HS-27A (cell line): Measurements from ENCODE around the gene BSN.

ENCODE experiments used
- DNase-seq: peaks from one replicate; pipeline ENCODE4 v3.0.0-alpha.2; 2012; ENCODE audit warnings: low read depth, missing footprints

The BSN gene, protein sequence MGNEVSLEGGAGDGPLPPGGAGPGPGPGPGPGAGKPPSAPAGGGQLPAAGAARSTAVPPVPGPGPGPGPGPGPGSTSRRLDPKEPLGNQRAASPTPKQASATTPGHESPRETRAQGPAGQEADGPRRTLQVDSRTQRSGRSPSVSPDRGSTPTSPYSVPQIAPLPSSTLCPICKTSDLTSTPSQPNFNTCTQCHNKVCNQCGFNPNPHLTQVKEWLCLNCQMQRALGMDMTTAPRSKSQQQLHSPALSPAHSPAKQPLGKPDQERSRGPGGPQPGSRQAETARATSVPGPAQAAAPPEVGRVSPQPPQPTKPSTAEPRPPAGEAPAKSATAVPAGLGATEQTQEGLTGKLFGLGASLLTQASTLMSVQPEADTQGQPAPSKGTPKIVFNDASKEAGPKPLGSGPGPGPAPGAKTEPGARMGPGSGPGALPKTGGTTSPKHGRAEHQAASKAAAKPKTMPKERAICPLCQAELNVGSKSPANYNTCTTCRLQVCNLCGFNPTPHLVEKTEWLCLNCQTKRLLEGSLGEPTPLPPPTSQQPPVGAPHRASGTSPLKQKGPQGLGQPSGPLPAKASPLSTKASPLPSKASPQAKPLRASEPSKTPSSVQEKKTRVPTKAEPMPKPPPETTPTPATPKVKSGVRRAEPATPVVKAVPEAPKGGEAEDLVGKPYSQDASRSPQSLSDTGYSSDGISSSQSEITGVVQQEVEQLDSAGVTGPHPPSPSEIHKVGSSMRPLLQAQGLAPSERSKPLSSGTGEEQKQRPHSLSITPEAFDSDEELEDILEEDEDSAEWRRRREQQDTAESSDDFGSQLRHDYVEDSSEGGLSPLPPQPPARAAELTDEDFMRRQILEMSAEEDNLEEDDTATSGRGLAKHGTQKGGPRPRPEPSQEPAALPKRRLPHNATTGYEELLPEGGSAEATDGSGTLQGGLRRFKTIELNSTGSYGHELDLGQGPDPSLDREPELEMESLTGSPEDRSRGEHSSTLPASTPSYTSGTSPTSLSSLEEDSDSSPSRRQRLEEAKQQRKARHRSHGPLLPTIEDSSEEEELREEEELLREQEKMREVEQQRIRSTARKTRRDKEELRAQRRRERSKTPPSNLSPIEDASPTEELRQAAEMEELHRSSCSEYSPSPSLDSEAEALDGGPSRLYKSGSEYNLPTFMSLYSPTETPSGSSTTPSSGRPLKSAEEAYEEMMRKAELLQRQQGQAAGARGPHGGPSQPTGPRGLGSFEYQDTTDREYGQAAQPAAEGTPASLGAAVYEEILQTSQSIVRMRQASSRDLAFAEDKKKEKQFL (N-terminal part only)

DNA sequence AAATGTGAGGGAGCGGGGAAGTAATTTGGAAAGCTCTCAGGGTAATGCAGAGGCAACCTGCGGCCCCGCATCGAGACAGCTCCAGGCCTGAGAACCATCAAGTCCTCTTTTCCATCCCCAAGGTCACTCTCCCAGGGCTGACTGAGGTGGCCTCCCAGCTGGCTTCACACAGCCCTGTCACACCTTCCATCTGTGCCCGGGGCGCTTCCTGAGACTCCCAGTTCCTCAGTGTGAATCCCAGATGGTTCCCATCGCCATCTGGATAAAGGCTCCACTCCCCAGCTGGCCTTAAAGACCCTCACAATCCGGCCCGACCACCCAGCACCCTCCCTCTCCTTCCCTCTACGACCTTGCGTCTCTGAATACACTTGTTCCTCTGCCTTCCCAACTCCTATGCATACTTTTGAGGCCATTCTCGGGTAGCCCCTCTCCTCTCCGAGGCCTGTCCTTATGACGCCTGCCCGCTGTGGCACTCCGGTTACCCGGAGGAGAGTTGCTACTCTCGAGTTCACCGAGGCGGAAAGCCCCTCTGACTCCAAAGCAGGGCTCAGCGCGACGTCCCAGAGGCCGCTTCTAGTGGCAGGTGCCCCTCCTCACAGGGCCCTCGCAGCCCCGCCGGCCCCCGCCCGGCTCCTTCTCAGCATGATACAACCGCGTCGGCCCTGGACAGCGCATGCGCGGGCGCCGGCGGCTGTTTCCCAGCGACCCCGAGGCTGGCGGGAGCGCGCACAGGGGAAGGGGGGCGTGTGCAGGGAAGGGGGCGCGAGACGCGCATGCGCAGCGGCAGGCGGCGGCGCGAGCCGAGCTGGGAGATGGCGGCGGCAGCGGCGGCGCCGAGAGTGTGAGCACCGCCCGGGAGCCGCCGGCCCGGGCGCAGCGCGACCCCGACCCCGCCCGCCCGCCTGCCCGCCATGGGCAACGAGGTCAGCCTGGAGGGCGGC lies at the start of gene BSN:
BSN (plus strand) TSS at position 786 of the 941 bp plus-strand sequence; CDS start at position 912, 126 bp downstream.
- DNase-seq = peak; percentile 74

DNA sequence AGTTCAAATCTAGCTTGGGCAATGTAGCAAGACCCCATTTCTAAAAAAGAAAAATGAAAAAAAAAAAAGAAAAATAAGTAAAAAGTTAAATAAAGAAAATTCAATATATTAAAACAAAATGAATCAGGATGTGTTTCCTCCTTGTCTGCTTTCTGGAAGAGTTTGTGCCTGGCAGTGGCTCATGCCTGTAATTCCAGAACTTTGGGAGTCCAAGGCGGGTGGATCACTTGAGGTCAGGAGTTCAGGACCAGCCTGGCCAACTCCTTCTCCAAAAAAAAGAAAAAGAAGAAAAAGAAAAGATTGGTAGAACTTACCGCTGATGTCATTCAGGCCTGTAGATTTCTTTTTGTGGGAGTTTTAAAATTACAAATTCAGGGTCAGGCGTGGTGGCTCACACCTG lies 47.4 kb upstream of the BSN start:
- no peak for DNase-seq

DNA sequence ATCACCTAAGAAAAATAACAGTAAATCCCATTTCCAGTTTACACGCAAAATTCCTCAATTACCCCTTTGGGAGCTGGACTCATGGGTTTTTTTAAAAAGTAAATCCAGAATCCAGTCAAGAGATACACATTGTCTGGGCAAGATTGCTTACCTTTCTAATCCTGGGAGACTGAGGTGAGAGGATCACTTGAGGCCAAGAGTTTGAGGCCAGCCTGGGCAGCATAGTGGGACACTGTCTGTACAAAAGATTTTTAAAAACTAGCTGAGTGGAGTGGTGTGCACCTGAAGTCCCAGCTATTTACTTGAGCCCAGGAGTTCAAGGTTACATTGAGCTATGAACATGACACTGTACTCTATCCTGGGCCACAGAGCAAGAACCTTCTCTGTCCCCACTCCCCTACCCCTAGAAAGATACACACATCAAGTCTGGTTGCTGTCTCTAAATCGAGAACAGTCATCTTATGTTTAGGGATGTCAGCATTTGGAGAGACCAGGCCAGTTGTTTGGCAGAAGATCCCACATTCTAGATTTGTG lies 45.2 kb upstream of the BSN start:
- DNase-seq = no peak

DNA sequence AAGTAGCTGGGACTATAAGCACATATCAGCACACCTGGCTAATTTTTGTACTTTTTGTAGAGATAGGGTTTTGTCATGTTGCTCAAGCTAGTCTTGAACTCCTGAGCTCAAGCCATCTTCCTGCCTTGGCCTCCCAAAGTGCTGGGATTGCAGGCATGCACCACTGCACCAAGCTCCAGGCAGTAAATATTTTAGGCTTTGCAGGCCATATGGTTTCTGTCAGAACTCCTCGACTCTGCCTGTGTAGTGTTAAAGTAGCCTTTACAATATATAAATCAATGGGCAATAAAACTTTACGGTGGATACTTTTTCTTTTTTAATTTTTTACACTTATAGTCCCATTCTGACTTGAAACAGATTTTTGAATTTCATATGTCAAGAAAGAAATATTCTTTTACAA lies 42.6 kb upstream of the BSN start:
- no peak for DNase-seq

DNA sequence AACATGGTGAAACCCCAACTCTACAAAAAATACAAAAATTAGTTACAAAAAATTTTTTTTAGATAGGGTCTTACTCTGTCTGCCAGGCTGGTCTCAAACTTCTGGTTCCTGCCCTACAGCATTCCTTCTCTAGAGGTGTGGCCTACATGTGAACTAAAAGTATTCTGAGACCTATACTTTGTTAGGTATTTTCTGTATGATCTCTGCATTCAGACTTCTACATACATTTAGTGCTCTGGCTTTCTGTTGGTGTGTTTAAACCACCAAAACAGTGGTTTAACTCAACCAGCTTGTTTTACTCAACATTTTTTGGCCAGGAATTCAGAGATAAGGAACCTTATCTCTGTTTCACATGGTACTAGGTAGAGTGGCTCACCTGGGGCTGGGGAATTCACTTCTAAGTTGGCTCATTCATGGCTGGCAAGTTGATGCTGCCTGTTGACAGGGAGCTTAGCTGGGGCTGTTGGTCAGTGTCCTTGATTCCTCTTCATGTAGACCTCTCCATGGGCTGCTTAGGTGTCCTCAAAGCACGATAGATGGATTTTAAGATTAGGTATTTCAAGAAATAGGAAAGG lies 41.4 kb upstream of the BSN start:
- no peak for DNase-seq

DNA sequence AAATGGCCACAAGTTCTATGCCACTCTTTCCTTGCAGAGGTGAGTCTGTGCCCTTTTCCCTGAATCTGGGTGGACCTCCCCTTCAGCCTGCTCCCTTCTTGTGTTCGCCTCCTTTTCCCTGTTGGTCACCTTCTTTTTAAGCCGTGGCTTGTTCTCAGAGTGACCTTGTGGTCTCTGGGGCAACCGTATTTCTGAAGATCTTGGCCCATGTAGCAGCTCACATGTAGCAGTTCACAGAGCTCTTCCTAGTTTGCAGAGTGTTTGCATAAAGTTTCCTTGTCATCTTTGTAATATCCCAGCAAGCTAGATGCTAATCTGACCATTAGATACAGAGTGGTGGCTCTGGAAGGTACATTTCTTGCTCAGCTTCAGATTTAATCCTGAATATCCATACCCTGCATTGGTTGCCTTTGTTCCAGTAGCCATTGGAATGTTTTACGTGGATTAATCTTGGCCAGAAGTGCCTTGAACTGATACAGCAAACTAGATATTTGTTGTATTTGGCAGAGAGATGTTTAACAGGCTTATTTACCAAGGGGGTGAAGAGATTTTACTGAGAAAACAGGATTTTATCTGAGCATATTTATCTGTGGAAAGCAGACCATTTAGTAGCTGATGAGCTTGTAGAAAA lies 40.7 kb upstream of the BSN start:
- DNase-seq = no peak

DNA sequence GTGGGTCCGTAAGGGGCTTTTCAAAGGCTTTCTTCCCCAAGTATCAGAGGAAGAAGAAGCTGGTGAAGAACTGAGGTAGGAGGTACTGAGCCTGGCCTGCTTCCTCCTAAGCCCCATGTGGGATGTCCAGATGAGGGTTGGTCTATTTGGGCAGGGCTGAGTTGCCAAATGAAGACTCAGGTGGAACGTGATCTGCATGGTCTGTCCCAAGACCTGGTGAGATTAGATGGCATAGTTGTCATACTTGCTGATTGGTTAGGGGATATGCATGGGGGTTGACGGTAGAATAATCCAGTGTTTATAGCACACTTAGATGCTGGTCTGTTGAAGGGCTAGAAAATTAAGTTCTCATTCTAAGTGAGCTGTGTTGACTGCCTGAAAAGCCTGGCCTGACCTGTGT lies 36.3 kb upstream of the BSN start:
- DNase-seq = no peak

DNA sequence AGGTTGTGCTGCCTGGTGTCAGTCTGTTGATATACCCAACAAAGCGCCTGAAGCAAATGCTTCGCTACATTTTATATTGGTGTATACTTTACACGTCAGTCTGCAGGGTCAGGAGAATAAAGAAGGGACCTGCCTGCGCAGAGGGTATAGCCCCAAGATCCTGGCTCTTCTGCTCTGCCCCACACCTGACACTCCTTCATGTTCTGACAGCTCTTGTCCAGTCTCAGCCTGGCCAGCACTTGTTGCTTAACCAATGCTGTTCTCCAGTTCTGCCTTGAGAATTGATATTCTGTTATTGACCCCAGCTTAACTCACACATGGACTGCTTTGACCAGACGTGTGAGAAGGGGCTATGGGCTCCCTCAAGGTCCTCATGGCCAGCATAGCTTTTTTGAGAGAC lies 35.8 kb upstream of the BSN start:
- DNase-seq = no peak

DNA sequence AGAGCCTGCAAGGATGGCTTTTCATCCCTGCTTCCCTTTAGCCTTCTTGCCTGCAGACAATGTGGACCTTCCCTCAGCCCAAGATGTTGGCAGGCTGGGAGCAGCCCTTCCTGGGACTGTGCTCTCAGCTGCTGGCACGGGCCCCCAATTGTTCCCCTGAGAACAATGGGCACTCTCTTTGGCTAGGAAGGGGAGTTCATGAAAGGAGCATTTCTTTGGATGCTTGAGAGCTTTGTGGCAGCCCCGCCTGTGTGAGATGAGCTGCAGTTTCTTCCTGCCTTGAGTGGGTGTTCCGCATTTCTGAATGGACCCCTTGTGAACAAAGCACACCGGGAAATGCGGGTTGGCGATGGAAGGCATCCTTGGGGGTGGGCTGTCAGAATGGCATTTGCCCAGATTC lies 35.0 kb upstream of the BSN start:
- DNase-seq = no peak

DNA sequence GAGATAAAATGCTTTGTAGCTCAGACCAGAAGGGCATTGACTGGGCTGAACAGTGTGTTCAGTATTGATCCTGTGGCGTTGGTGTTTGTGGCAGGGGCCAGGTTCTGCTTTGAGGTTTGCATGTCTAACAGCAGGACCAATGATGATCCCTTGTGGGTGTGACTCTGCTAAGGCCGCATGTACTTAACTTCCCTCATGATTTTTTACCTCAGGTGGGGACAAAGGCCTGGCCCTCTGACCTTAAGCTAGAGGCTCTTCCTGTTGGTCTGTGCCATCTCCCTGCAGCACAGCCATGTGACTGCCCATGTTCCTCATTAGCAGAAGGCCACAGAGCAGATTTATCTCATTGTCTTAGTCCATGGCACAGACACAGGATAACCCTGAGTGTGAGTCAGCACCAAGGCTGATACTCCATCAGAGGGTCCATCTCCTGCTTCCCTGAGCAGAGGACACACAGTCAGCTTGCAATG lies 34.3 kb upstream of the BSN start:
- no peak for DNase-seq

DNA sequence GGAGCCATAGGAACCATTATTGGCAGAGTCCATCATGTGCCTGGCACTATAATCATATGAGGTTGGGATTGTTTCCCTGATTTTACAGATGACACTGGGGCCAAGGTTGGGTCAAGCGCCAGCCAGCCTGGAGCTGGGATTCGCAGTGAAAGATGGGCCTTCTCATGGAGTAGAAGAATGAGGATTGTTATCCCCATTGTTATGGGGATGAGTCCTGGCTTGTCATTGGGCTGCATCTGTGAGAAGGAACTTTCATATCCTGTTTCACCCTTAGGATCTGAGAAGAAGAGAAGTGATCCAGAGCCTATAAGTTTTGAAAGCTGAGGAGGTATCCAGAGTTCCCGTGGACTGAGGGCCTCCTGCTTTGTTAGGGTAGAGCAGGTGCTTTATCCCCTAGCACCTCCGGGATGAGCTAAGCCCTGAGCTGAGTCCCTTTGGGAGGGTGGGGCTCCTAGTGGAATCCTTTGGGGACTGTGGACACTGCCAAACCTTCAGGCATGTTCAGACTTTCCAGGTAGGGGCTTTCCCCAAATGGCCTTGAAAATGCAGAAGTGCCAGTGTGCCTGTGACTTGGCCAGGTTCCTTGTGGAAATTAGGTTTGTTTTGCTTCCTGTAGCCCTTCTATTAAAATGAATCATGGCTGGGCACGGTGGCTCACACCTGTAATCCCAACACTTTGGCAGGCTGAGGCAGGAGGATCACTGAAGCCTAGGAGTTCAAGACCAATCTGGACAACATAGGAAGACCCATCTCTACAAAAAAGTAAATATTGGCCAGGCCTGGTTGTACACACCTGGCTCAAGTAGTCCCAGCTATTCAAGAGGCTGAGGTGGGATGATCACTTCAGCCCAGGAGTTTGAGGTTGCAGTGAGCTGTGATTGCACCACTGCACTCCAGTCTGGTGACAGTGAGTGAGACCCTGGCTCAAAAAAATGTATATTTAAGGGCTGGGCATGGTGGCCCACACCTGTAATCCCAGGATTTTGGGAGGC lies 30.2 kb upstream of the BSN start:
- DNase-seq = no peak

DNA sequence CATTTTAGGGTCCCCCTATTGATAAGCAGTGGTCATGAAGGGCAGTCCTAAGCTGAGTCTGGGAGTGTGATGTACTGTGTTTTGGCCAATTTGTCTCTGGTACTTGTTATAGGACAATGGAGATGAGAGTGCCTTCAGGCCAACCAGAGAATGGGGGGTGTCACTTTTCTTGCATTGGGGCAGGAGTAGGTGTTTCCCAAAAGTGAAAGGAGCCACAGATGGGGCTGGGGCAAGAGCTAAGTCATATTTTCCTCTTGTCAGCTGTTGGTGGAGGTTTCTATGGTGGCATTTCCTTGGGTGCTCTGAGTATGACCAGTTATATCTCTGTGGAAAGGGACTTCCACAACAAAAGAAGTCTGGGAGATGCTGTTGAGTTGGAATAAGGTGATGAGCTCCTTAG lies 24.7 kb upstream of the BSN start:
- DNase-seq = no peak

DNA sequence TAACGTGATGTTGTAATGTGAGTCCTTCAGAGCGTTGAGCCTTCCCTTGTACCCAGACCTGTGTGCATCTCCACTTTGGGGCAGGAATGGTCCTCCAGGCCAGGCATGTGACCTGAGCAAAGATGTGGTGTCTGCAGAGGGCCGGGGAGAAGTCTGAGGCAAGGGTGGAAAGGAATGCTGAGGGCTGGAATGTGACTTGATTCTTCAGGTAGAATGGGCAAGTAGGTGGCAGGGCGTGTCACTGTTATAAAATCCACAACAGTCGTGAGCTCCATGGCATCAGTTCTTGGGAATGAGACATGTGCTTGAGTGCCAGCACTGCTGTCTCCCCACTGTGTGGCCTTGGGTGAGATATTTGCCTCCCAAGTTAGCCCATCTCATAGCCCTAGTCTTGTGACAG lies 24.0 kb upstream of the BSN start:
- DNase-seq = no peak

DNA sequence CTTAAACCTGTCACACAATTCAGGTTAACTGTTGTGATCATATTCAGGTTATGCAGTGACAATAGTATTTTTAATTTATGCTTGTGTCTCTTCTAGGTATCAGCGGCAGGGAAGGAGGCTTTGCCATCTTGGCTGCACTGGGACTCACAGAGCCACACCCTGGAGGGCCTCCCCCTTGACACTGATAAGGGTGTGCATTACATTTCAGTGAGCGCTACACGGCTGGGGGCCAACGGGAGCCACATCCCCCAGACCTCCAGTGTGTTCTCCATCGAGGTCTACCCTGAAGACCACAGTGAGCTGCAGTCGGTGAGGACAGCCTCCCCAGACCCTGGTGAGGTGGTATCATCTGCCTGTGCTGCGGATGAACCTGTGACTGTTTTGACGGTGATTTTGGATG lies 23.6 kb upstream of the BSN start:
- DNase-seq = no peak

DNA sequence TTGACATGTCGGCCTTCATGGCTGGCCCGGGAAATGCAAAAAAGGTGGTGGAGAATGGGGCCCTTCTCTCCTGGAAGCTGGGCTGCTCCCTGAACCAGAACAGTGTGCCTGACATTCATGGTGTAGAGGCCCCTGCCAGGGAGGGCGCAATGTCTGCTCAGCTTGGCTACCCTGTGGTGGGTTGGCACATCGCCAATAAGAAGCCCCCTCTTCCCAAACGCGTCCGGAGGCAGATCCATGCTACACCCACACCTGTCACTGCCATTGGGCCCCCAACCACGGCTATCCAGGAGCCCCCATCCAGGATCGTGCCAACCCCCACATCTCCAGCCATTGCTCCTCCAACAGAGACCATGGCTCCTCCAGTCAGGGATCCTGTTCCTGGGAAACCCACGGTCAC lies 23.1 kb upstream of the BSN start:
- DNase-seq = no peak

DNA sequence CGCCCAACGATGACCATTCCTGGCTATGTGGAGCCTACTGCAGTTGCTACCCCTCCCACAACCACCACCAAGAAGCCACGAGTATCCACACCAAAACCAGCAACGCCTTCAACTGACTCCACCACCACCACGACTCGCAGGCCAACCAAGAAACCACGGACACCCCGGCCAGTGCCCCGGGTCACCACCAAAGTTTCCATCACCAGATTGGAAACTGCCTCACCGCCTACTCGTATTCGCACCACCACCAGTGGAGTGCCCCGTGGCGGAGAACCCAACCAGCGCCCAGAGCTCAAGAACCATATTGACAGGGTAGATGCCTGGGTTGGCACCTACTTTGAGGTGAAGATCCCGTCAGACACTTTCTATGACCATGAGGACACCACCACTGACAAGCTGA lies 22.6 kb upstream of the BSN start:
- no peak for DNase-seq

DNA sequence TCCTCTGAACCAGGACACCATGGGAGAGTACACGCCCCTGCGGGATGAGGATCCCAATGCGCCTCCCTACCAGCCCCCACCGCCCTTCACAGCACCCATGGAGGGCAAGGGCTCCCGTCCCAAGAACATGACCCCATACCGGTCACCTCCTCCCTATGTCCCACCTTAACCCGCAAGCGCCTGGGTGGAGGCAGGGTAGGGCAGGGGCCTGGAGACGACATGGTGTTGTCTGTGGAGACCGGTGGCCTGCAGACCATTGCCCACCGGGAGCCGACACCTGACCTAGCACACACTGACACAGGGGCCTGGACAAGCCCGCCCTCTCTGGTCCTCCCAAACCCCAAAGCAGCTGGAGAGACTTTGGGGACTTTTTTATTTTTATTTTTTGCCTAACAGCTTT lies 21.2 kb upstream of the BSN start:
- DNase-seq = no peak

DNA sequence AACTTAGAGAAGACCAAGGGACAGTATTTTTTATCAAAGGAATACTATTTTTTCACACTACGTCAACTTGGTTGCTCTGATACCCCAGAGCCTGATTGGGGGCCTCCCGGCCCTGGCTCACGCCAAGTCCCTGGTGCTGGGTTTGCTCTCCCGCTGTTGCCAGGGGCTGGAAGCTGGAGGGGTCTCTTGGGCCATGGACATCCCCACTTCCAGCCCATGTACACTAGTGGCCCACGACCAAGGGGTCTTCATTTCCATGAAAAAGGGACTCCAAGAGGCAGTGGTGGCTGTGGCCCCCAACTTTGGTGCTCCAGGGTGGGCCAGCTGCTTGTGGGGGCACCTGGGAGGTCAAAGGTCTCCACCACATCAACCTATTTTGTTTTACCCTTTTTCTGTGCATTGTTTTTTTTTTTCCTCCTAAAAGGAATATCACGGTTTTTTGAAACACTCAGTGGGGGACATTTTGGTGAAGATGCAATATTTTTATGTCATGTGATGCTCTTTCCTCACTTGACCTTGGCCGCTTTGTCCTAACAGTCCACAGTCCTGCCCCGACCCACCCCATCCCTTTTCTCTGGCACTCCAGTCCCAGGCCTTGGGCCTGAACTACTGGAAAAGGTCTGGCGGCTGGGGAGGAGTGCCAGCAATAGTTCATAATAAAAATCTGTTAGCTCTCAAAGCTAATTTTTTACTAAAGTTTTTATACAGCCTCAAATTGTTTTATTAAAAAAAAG lies 20.3 kb upstream of the BSN start:
- DNase-seq = no peak
